Ishikawa (cell line): ENCODE data around the gene INPP5F.
A peak's percentile ranks its signal among the peaks of the same experiment; 100 is the strongest.

Source experiments
- CEBPB ChIP-seq: IDR thresholded peaks from 2 replicates; pipeline ENCODE4 v1.6.1; 2012
- CREB1 ChIP-seq: IDR thresholded peaks from 2 replicates; pipeline ENCODE4 v1.6.1; 2012; ENCODE audit warnings: low read depth
- EGR1 ChIP-seq: IDR thresholded peaks from 2 replicates; pipeline ENCODE4 v1.6.1; 2012
- EP300 ChIP-seq: IDR thresholded peaks from 2 replicates; pipeline ENCODE4 v1.6.1; 2012; ENCODE audit warnings: borderline replicate concordance
- FOXM1 ChIP-seq: IDR thresholded peaks from 2 replicates; pipeline ENCODE4 v1.6.1; 2012; ENCODE audit warnings: low read depth, borderline replicate concordance
- MAX ChIP-seq: IDR thresholded peaks from 2 replicates; pipeline ENCODE4 v1.6.1; 2012
- NFIC ChIP-seq: IDR thresholded peaks from 2 replicates; pipeline ENCODE4 v1.6.1; 2012
- RAD21 ChIP-seq: IDR thresholded peaks from 2 replicates; pipeline ENCODE4 v1.6.1; 2012; ENCODE audit warnings: low read depth
- REST ChIP-seq: IDR thresholded peaks from 2 replicates; pipeline ENCODE4 v1.6.1; 2012; ENCODE audit warnings: low read depth, mild to moderate bottlenecking
- TAF1 ChIP-seq: IDR thresholded peaks from 2 replicates; pipeline ENCODE4 v1.6.1; 2012; ENCODE audit warnings: low read depth, mild to moderate bottlenecking
- TCF12 ChIP-seq: IDR thresholded peaks from 2 replicates; pipeline ENCODE4 v1.6.1; 2012; ENCODE audit warnings: low read depth
- TEAD4 ChIP-seq: IDR thresholded peaks from 2 replicates; pipeline ENCODE4 v1.6.1; 2012
- USF1 ChIP-seq: IDR thresholded peaks from 2 replicates; pipeline ENCODE4 v1.6.1; 2012
- YY1 ChIP-seq: IDR thresholded peaks from 2 replicates; pipeline ENCODE4 v1.6.1; 2012; ENCODE audit warnings: low read depth
- ZBTB7A ChIP-seq: IDR thresholded peaks from 2 replicates; pipeline ENCODE4 v1.6.1; 2012; ENCODE audit warnings: low read depth

INPP5F gene

GRCh38 chr10:119871881-119872609 is 146.2 kb downstream of the INPP5F start:
- no peak for TF ChIP-seq RAD21
- no peak; the same call in 1 of the 2 replicates for TF ChIP-seq TAF1
- TF ChIP-seq YY1: no peak; the same call in 1 of the 2 replicates
- no peak for TF ChIP-seq EP300
- no peak for TF ChIP-seq TEAD4
- TF ChIP-seq TCF12: no peak; the same call in 1 of the 2 replicates
- TF ChIP-seq REST: no peak; the same call in 1 of the 2 replicates
- no peak for TF ChIP-seq FOXM1
- no peak for TF ChIP-seq USF1
- TF ChIP-seq MAX: peak; percentile 63
- TF ChIP-seq CEBPB: no peak; the same call in 1 of the 2 replicates
- TF ChIP-seq EGR1: no peak
- TF ChIP-seq NFIC: no peak
- no peak for TF ChIP-seq CREB1
- 0 out of 2 replicates have a peak, but pooled peaks have one; percentile 36 for TF ChIP-seq ZBTB7A

GRCh38 chr10:119872610-119872859 is 146.7 kb downstream of the INPP5F start, which contains the start of gene MCMBP:
MCMBP (minus strand) TSS chr10:119872843; CDS start chr10:119872584, 259 bp downstream.
- TF ChIP-seq RAD21: no peak
- TF ChIP-seq EP300: no peak

- peak; percentile 71 for TF ChIP-seq USF1
- TF ChIP-seq EGR1: peak; percentile 60; the same call in 1 of the 2 replicates
- TF ChIP-seq CREB1: peak; percentile 52; the same call in 1 of the 2 replicates
- no peak for TF ChIP-seq EP300
- peak; percentile 98 for TF ChIP-seq YY1
- no peak for TF ChIP-seq RAD21
- no peak for TF ChIP-seq REST
- peak; percentile 34; the same call in 1 of the 2 replicates for TF ChIP-seq TCF12
- peak; percentile 79 for TF ChIP-seq MAX
- TF ChIP-seq CEBPB: no peak; the same call in 1 of the 2 replicates
- TF ChIP-seq TEAD4: no peak; the same call in 1 of the 2 replicates
- peak; percentile 58; the same call in 1 of the 2 replicates for TF ChIP-seq NFIC
- peak; percentile 37; the same call in 1 of the 2 replicates for TF ChIP-seq FOXM1
- peak; percentile 69 for TF ChIP-seq TAF1
Observed at GRCh38 chr10:119872860-119873681, 147.2 kb downstream of the INPP5F start.

- no peak for TF ChIP-seq RAD21
- TF ChIP-seq ZBTB7A: no peak
- TF ChIP-seq REST: no peak
- TF ChIP-seq EGR1: no peak
- TF ChIP-seq EP300: no peak
- TF ChIP-seq FOXM1: no peak
- no peak for TF ChIP-seq TCF12
- TF ChIP-seq TEAD4: no peak
- TF ChIP-seq CREB1: no peak
- TF ChIP-seq CEBPB: no peak
- TF ChIP-seq MAX: no peak
- TF ChIP-seq YY1: no peak
Observed at GRCh38 chr10:119878524-119878923, 152.7 kb downstream of the INPP5F start.
